ENCODE results near the gene TLE5. TPM values are rescaled to one million over a fixed set of nuclear protein-coding genes. Genes with fewer than 3 reads are reported as not detected.
A peak's percentile ranks its signal among the peaks of the same experiment; 100 is the strongest.

TLE5 gene
- total RNA-seq: 100 to 1,000 TPM; 427 to 664 (median 556) TPM
- long read RNA-seq, donor 1, transcript AES-202 (7 exons, 1,608 nt): major isoform, 238 of 485 reads
- long read RNA-seq, donor 1, transcript AES-210 (3 exons, 1,100 nt): minor isoform, 5 of 485 reads
- long read RNA-seq, donor 1, transcript AES-201 (7 exons, 1,884 nt): minor isoform, 34 of 485 reads
- long read RNA-seq, donor 1, transcript AES-207 (6 exons, 942 nt): minor isoform, 49 of 485 reads
- long read RNA-seq, donor 1, partial matches to known transcripts: 7 of 485 reads
- long read RNA-seq, donor 1, other reads (novel, unspliced or antisense): 151 of 485 reads
- long read RNA-seq, donor 2, transcript AES-201 (7 exons, 1,884 nt): major isoform, 32 of 55 reads
- long read RNA-seq, donor 2, transcript AES-207 (6 exons, 942 nt): minor isoform, 5 of 55 reads
- long read RNA-seq, donor 2, transcript AES-202 (7 exons, 1,608 nt): minor isoform, 12 of 55 reads
- long read RNA-seq, donor 2, partial matches to known transcripts: 1 of 55 reads
- long read RNA-seq, donor 2, other reads (novel, unspliced or antisense): 5 of 55 reads

GRCh38 chr19:3062165-3063105 lies at the start of gene TLE5:
Gene TLE5, minus strand, starts transcription at chr19:3062495. Its CDS starts 295 bp downstream, at chr19:3062200.
- intact Hi-C loops (cut with DNase I, micrococcal nuclease): no loop called here
- Histone ChIP-seq H3K9me3 (no peaks in the 10 kb centered on the region), H3K4me1 (ENCODE audit: low read depth) (peaks cover 12% of the 10 kb centered on the region), H3K4me3 (peak within 1 kb of the TSS; percentile 61), H3K36me3 (ENCODE audit: low read depth) (no peaks in the 10 kb centered on the region)
- TF ChIP-seq CTCF (IDR thresholded peaks at IDR 0.05): no peak
- DNase-seq: peak; percentile 84 to 87 (median 84)
- ATAC-seq: peak; percentile 83

- no peak for TF ChIP-seq CTCF (IDR thresholded peaks at IDR 0.05)
- Histone ChIP-seq H3K9me3 (no peaks in the 10 kb centered on the region), H3K4me1 (ENCODE audit: low read depth) (peaks cover 5% of the 10 kb centered on the region), H3K36me3 (ENCODE audit: low read depth) (peaks cover 3% of the 10 kb centered on the region), H3K4me3 (no peak overlapping the region)
- DNase-seq: no peak
- no peak for ATAC-seq
- intact Hi-C loops (cut with DNase I, micrococcal nuclease): no loop called here
These were observed 49.4 kb upstream of the TLE5 start for GRCh38 chr19:3111586-3112247.

- no peak for DNase-seq
- Histone ChIP-seq H3K36me3 (ENCODE audit: low read depth) (peaks cover 3% of the 10 kb centered on the region), H3K9me3 (no peaks in the 10 kb centered on the region), H3K4me3 (no peak overlapping the region), H3K4me1 (ENCODE audit: low read depth) (peaks cover 18% of the 10 kb centered on the region)
- no peak for ATAC-seq
- intact Hi-C loops (cut with DNase I, micrococcal nuclease): no loop called here
- TF ChIP-seq CTCF (IDR thresholded peaks at IDR 0.05): no peak
These were observed 48.0 kb upstream of the TLE5 start for GRCh38 chr19:3110126-3110825.

- Histone ChIP-seq H3K4me3 (no peak overlapping the region), H3K36me3 (ENCODE audit: low read depth) (peaks cover 3% of the 10 kb centered on the region), H3K4me1 (ENCODE audit: low read depth) (peaks cover 20% of the 10 kb centered on the region), H3K9me3 (no peaks in the 10 kb centered on the region)
- DNase-seq (no peak), ATAC-seq (no peak)
- intact Hi-C loops (cut with DNase I, micrococcal nuclease): loop anchor here (10.0 kb wide), 1 partner anchor 145 kb away; no protein-coding TSS in a partner anchor
- no peak for TF ChIP-seq CTCF (IDR thresholded peaks at IDR 0.05)
These were observed 47.2 kb upstream of the TLE5 start for GRCh38 chr19:3109491-3109890.

Data from mucosa of descending colon (tissue), 3 donors.